ENCODE results near the gene FRMPD2.
"Not testable (repeated sequence)": the region's sequence is repeated elsewhere in the genome, so short reads cannot be mapped to it uniquely, and the experiment has no call there.

Gene FRMPD2

GRCh38 chr10:48231178-48231577 lies 43.3 kb downstream of the FRMPD2 start:
- peak; percentile 8 for DNase-seq (ENCODE audit: low read depth)

GRCh38 chr10:48227213-48227612 lies 47.3 kb downstream of the FRMPD2 start:
- no peak for DNase-seq (ENCODE audit: low read depth)
- no peak overlapping the region for H3K4me3 ChIP-seq (ENCODE audit: low read depth, low read length)
- no peak for TF ChIP-seq CTCF (IDR thresholded peaks at IDR 0.05; ENCODE audit: low read depth, low read length, missing control alignments)

More at GRCh38 chr10:48231178-48231577, 43.3 kb downstream of the FRMPD2 start:
- no peak overlapping the region for H3K4me3 ChIP-seq (ENCODE audit: low read depth, low read length)
- no peak for TF ChIP-seq CTCF (IDR thresholded peaks at IDR 0.05; ENCODE audit: low read depth, low read length, missing control alignments)

GRCh38 chr10:48224979-48225560 lies 49.4 kb downstream of the FRMPD2 start:
- DNase-seq (ENCODE audit: low read depth), result no peak
- TF ChIP-seq CTCF (IDR thresholded peaks at IDR 0.05; ENCODE audit: low read depth, low read length, missing control alignments), result no peak
- no peak overlapping the region for H3K4me3 ChIP-seq (ENCODE audit: low read depth, low read length)

- no peak for TF ChIP-seq CTCF (IDR thresholded peaks at IDR 0.05; ENCODE audit: low read depth, low read length, missing control alignments)
- DNase-seq (ENCODE audit: low read depth), result no peak
- H3K4me3 ChIP-seq (ENCODE audit: low read depth, low read length), result no peak overlapping the region
Observed at GRCh38 chr10:48224296-48224695, 50.2 kb downstream of the FRMPD2 start.

- no peak for TF ChIP-seq CTCF (IDR thresholded peaks at IDR 0.05; ENCODE audit: low read depth, low read length, missing control alignments)
- no peak overlapping the region for H3K4me3 ChIP-seq (ENCODE audit: low read depth, low read length)
- no peak for DNase-seq (ENCODE audit: low read depth)
Observed at GRCh38 chr10:48221814-48222213, 52.7 kb downstream of the FRMPD2 start.

- H3K4me3 ChIP-seq (ENCODE audit: low read depth, low read length); DNase-seq (ENCODE audit: low read depth): not testable (repeated sequence)
Observed at GRCh38 chr10:48221031-48221430, 53.5 kb downstream of the FRMPD2 start.

GRCh38 chr10:48219194-48219593 lies 55.3 kb downstream of the FRMPD2 start:
- TF ChIP-seq CTCF (IDR thresholded peaks at IDR 0.05; ENCODE audit: low read depth, low read length, missing control alignments), result no peak
- no peak for DNase-seq (ENCODE audit: low read depth)
- H3K4me3 ChIP-seq (ENCODE audit: low read depth, low read length), result no peak overlapping the region
